Liver (tissue), 2 donors: ENCODE results near the gene SDHB.

Source experiments
- GABPA ChIP-seq, 2 donors: IDR thresholded peaks in 1 of 2; conservative IDR thresholded peaks in 1 of 2; 2 replicates each; pipeline ENCODE4 v1.6.1; 2016; ENCODE audit warnings: antibody characterized with exemption in 2 of 2, mild to moderate bottlenecking in 1 of 2, moderate library complexity in 1 of 2
- HNF4A ChIP-seq, 2 donors: conservative IDR thresholded peaks; 2 replicates each; pipeline ENCODE4 v1.6.1; 2016; ENCODE audit warnings: antibody characterized with exemption in 2 of 2, mild to moderate bottlenecking in 2 of 2
- donor health status: healthy.

- TF ChIP-seq HNF4A (conservative IDR thresholded peaks at IDR 0.05) (no peak), GABPA (IDR thresholded peaks at IDR 0.05 in 1 of 2, conservative IDR thresholded peaks at IDR 0.05 in 1 of 2) (no peak)
Observed at GRCh38 chr1:17018849-17019248, 35.0 kb downstream of the SDHB start.
